8988T (cell line): Measurements from ENCODE around the gene KRT23.
"Not testable (repeated sequence)": the region's sequence is repeated elsewhere in the genome, so short reads cannot be mapped to it uniquely, and the experiment has no call there.

ENCODE experiments used
- DNase-seq: peaks from one replicate; pipeline ENCODE4 v3.0.0; 2011

Gene KRT23

GRCh38 chr17:40949418-40949817 is 12.0 kb upstream of the KRT23 start:
- DNase-seq: no peak

DNA sequence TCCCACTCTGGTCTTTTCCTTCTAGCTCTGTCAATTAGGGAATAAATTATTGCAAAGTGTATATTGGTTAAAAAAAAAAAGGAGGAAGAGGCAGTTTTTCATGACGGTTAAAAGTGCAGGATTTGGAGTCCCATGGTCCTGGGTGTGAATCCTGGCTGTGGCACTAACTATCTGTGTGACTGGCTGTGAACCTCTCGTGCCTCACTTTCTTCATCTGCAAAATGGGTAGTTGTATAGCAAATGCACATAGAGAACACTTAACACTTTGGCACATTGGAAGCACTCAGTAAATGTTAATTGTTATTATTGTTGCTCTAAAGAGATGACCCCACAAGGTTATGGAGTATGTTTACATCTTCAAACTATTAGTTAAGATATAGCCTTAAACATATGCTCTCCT is 10.5 kb upstream of the KRT23 start:
- DNase-seq: no peak

GRCh38 chr17:40945414-40945813 is 8.0 kb upstream of the KRT23 start:
- DNase-seq: no peak

DNA sequence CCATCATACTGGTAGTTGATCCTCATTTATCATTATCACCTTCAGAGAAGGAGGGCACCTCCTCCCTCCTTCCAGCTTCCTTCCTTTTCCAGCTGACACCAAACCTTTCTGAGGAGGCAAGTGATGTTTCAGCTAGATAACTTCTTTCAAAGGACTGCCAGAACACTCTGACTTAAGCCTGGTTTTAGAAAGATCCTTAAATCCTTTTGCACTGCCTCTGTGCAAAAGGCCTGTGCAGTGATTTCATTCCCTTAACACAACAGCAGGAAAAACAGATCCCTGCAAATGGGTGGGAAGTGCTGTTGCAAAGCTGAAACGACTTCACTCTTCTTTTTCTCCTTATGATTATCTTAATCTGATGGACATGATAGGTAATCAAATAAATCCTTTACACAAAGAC is 7.1 kb upstream of the KRT23 start:
- no peak for DNase-seq

GRCh38 chr17:40942553-40942952 is 5.1 kb upstream of the KRT23 start:
- no peak for DNase-seq

GRCh38 chr17:40940266-40940665 is 2.8 kb upstream of the KRT23 start:
- no peak for DNase-seq

DNA sequence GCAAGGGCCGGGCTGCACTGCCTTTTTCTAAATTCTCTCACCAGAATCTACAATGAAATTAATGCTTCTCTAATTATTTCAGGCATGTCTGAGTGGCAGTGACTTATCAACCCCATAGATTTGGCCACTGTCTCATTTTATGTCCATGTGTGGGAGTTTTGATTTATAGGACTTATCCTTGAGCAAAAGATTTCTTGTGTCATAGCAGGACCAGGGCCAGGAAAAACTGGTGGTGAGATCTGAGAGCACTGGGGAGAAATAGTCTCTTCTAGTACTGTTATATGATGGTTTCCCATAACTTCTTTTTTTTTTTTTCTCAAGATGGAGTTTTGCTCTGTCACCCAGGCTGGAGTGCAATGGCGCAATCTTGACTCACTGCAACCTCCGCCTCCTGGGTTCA is 1.5 kb upstream of the KRT23 start:
- DNase-seq: no peak

- DNase-seq: no peak
These were observed 470 bp downstream of the KRT23 start for GRCh38 chr17:40936976-40937375.

- DNase-seq: no peak
These were observed 942 bp downstream of the KRT23 start for GRCh38 chr17:40936437-40936971.

- no peak for DNase-seq
These were observed 1.8 kb downstream of the KRT23 start for GRCh38 chr17:40935624-40936023.

GRCh38 chr17:40932608-40933007 is 4.8 kb downstream of the KRT23 start:
- no peak for DNase-seq

GRCh38 chr17:40931311-40931710 is 6.1 kb downstream of the KRT23 start:
- DNase-seq: no peak

DNA sequence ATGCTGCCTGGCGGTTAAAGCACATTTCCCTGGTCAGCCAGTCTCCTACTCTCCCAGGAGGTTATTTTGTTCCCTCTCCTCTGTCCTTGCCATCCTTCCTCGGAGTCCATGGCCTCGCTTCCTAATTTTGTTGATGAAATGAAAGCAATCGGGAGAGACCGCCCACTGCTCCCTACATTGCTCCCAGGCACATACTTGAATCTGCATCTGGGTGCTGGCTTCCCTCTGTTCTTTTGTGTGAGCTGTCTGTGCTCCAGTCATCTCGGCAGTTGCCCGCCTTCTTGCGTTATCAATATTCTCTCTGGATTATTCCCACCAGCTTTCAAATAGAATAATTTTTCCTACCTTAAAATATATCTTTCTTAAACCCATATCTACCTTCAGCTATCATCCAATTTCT is 11.1 kb downstream of the KRT23 start:
- no peak for DNase-seq

- DNase-seq: no peak
These were observed 15.2 kb downstream of the KRT23 start for GRCh38 chr17:40922239-40922638.

DNA sequence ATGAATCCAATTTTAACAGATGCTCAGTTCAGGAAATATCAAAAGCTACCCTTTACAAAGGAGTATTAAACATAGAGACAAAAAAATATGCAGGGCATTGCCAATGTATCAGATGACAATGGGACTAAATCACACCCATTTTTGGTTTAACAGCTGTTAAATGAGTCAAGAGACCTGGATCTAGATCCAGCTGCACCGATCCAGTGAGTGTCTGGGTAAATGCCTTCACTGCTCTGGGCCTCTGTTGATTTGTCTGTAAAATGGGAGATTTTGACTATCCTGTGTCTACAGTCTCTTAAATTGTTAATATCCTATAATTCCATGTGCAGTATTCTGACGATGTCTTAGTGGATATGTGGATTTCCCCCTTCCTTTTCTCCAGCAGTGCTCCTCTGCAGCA is 16.4 kb downstream of the KRT23 start:
- DNase-seq: no peak

GRCh38 chr17:40917116-40917515 is 20.3 kb downstream of the KRT23 start:
- not testable (repeated sequence) for DNase-seq

GRCh38 chr17:40916366-40916765 is 21.1 kb downstream of the KRT23 start:
- no peak for DNase-seq

GRCh38 chr17:40915721-40916256 is 21.7 kb downstream of the KRT23 start:
- DNase-seq: no peak

- peak; percentile 44 for DNase-seq
These were observed 22.2 kb downstream of the KRT23 start for GRCh38 chr17:40915199-40915661.

- DNase-seq: no peak
These were observed 23.2 kb downstream of the KRT23 start for GRCh38 chr17:40914075-40914855.

DNA sequence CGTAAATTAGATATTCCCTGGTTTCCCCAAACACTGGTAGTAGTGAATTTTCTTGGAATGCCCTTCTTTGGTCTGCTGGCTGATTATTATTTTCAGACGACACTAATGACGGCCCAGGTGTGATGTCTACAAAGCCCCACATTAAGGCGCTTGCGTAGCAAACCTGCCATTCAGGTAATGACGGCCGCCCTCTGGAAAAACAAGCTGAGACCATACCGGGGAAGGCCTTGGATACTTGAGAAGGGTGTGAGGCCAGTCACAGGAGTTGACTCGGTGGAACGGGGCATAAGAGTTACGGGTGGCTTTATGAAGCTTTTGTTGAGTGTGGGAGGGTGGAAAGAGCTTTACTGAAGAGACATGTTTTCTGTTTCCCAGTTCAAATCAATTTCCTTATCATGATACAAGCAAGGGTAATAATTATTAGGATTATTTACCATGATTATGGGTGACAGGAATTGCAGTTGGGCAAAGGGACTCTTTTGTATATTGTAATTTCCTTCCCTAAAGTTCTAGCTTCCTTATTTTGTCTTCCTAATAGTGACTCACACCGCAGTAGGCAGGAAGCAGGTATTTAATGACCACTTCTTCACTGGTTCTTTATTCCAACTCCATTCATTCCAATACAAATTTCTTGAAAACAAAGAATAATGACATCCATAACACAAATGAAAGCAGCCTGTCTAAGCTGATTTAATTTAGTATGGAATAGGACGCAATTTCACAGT is 24.8 kb downstream of the KRT23 start:
- no peak for DNase-seq

- DNase-seq: no peak
These were observed 27.0 kb downstream of the KRT23 start for GRCh38 chr17:40910441-40910841.

DNA sequence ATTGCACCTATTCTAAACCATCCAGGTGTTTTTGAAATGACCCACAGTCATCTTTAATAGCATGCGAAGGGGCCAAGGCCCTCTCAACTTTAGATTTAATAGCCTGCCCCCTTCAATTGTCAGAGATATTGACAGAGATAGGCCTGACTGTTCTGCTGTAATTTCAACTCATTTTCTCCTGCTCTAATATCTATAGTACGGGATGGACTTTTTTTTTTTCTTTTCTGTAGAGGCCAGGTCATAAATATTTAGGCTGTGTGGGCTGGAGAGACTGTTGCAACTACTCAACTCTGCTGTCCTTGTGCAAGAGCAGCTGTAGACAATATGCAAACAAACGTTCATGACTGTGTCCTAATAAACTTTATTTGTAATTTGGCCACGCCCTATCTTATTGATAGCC is 27.7 kb downstream of the KRT23 start:
- DNase-seq: no peak

- DNase-seq: peak; percentile 40
These were observed 28.1 kb downstream of the KRT23 start for GRCh38 chr17:40909351-40909750.
